Neural cell (in vitro differentiated cells): ENCODE measurements around the gene DCST1. TPM values are rescaled to one million over a fixed set of nuclear protein-coding genes. Genes with fewer than 3 reads are reported as not detected.

Experiments
- H2AFZ ChIP-seq: fragments of 200-600, 300-800 bp; sonication (generic), shearing (Covaris generic); 2 replicates; pipeline ENCODE4 v1.6.0; 2014; ENCODE audit warnings: low read depth, mild to moderate bottlenecking, antibody characterized with exemption, low read length, moderate library complexity
- H3F3A ChIP-seq: fragments of 200-600 bp; shearing (Covaris generic); 2 replicates; pipeline ENCODE4 v1.6.1; 2016; ENCODE audit warnings: mild to moderate bottlenecking, moderate library complexity, mixed read lengths, antibody characterized with exemption, low read length; ENCODE audit not compliant: insufficient read depth, poor library complexity, severe bottlenecking
- H3K27ac ChIP-seq: fragments of 200-600, 300-800 bp; sonication (generic), shearing (Covaris generic); 2 replicates; pipeline ENCODE4 v1.5.1; 2014; ENCODE audit warnings: mild to moderate bottlenecking, low read length, moderate library complexity
- H3K27me3 ChIP-seq: fragments of 300-800, 200-600 bp; sonication (generic), shearing (Covaris generic); 2 replicates; pipeline ENCODE4 v1.6.0; 2014; ENCODE audit warnings: mild to moderate bottlenecking, low read depth, low read length, moderate library complexity; ENCODE audit not compliant: insufficient read depth
- H3K36me3 ChIP-seq: fragments of 300-800, 200-600 bp; sonication (generic), shearing (Covaris generic); 2 replicates; pipeline ENCODE4 v1.5.1; 2014; ENCODE audit warnings: mild to moderate bottlenecking, antibody characterized with exemption, low read length, moderate library complexity; ENCODE audit not compliant: insufficient read depth
- H3K4me2 ChIP-seq: fragments of 300-800, 200-600 bp; sonication (generic), shearing (Covaris generic); 2 replicates; pipeline ENCODE4 v1.6.0; 2014; ENCODE audit warnings: mild to moderate bottlenecking, low read length
- H3K4me3 ChIP-seq: fragments of 300-800, 200-600 bp; sonication (generic), shearing (Covaris generic); 2 replicates; pipeline ENCODE4 v1.5.1; 2014; ENCODE audit warnings: mild to moderate bottlenecking, low read length, moderate library complexity
- H3K79me2 ChIP-seq: fragments of 200-600 bp; shearing (Covaris generic); replicated peaks from 2 replicates; pipeline ENCODE4 v1.6.0; 2014; ENCODE audit warnings: mild to moderate bottlenecking, low read length, moderate library complexity; ENCODE audit not compliant: insufficient read depth
- H3K9ac ChIP-seq: fragments of 300-800, 200-600 bp; sonication (generic), shearing (Covaris generic); 2 replicates; pipeline ENCODE4 v1.6.1; 2016; ENCODE audit warnings: mild to moderate bottlenecking, low read length, mixed read lengths
- H3K9me2 ChIP-seq: fragments of 200-600 bp; shearing (Covaris generic); 2 replicates; pipeline ENCODE4 v1.6.1; 2016; ENCODE audit warnings: mild to moderate bottlenecking, low read length, mixed read lengths; ENCODE audit not compliant: insufficient read depth
- H3K9me3 ChIP-seq: fragments of 200-600, 300-800 bp; sonication (generic), shearing (Covaris generic); 2 replicates; pipeline ENCODE4 v1.6.1; 2016; ENCODE audit warnings: mild to moderate bottlenecking, mixed run types, low read length, moderate library complexity, mixed read lengths
- H4K20me1 ChIP-seq: fragments of 200-600 bp; shearing (Covaris generic); 2 replicates; pipeline ENCODE4 v1.6.1; 2016; ENCODE audit warnings: mild to moderate bottlenecking, mixed run types; ENCODE audit not compliant: insufficient read depth
- EP300 ChIP-seq: fragments of 450-650 bp; conservative IDR thresholded peaks from 2 replicates; pipeline ENCODE4 v1.6.1; 2014; ENCODE audit warnings: antibody characterized with exemption, mild to moderate bottlenecking, moderate library complexity; ENCODE audit not compliant: poor library complexity, severe bottlenecking
- EZH2 ChIP-seq: fragments of 200-600, 300-800 bp; shearing (Covaris generic), sonication (generic); IDR thresholded peaks from 2 replicates; pipeline ENCODE4 v1.6.1; 2014; ENCODE audit warnings: antibody characterized with exemption, low read length, borderline replicate concordance, mild to moderate bottlenecking; ENCODE audit not compliant: insufficient read depth, poor library complexity, severe bottlenecking
- MXI1 ChIP-seq: fragments of 450-650 bp; conservative IDR thresholded peaks from 2 replicates; pipeline ENCODE4 v1.6.1; 2014; ENCODE audit warnings: antibody characterized with exemption, mild to moderate bottlenecking; ENCODE audit not compliant: poor library complexity, severe bottlenecking
- POLR2AphosphoS5 ChIP-seq: IDR thresholded peaks from 2 replicates; pipeline ENCODE4 v1.6.1; 2012
- RAD21 ChIP-seq: fragments of 450-650 bp; conservative IDR thresholded peaks from 2 replicates; pipeline ENCODE4 v1.6.1; 2014; ENCODE audit warnings: antibody characterized with exemption, mild to moderate bottlenecking, moderate library complexity
- TAF1 ChIP-seq: IDR thresholded peaks from 2 replicates; pipeline ENCODE4 v1.6.1; 2012; ENCODE audit warnings: low read depth
- polyA plus RNA-seq: library from polyadenylated mRNA; depleted of rRNA; stranded (reverse); fragments of >200 nt; gene quantifications from 2 replicates; pipeline ENCODE4 v1.2.3, GENCODE V29; 2014
- TF ChIP-seq, protein P1 (sequence below): IDR thresholded peaks from 2 replicates; pipeline ENCODE4 v1.6.1; 2012; ENCODE audit warnings: borderline replicate concordance

DCST1 gene
- polyA plus RNA-seq, 1 donor from 2014 or later, result not detected

- no peaks in the 10 kb centered on the region for H3K9me3 ChIP-seq
- peaks cover 9% of the 10 kb centered on the region for H3K27me3 ChIP-seq
- H3K27ac ChIP-seq, result no peak overlapping the region
- H3K79me2 ChIP-seq, result no peaks in the 10 kb centered on the region
- H3K9me2 ChIP-seq, result no peaks in the 10 kb centered on the region
- H3K36me3 ChIP-seq, result no peaks in the 10 kb centered on the region
- no peak overlapping the region for H2AFZ ChIP-seq
- no peaks in the 10 kb centered on the region for H4K20me1 ChIP-seq
- no peak overlapping the region for H3K4me3 ChIP-seq
- no peak overlapping the region for H3K9ac ChIP-seq
- H3K4me2 ChIP-seq, result no peak overlapping the region
- H3F3A ChIP-seq, result no peaks in the 10 kb centered on the region
- TF ChIP-seq, protein P1, sequence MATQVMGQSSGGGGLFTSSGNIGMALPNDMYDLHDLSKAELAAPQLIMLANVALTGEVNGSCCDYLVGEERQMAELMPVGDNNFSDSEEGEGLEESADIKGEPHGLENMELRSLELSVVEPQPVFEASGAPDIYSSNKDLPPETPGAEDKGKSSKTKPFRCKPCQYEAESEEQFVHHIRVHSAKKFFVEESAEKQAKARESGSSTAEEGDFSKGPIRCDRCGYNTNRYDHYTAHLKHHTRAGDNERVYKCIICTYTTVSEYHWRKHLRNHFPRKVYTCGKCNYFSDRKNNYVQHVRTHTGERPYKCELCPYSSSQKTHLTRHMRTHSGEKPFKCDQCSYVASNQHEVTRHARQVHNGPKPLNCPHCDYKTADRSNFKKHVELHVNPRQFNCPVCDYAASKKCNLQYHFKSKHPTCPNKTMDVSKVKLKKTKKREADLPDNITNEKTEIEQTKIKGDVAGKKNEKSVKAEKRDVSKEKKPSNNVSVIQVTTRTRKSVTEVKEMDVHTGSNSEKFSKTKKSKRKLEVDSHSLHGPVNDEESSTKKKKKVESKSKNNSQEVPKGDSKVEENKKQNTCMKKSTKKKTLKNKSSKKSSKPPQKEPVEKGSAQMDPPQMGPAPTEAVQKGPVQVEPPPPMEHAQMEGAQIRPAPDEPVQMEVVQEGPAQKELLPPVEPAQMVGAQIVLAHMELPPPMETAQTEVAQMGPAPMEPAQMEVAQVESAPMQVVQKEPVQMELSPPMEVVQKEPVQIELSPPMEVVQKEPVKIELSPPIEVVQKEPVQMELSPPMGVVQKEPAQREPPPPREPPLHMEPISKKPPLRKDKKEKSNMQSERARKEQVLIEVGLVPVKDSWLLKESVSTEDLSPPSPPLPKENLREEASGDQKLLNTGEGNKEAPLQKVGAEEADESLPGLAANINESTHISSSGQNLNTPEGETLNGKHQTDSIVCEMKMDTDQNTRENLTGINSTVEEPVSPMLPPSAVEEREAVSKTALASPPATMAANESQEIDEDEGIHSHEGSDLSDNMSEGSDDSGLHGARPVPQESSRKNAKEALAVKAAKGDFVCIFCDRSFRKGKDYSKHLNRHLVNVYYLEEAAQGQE, result no peak
- TF ChIP-seq TAF1 (no peak), EP300 (no peak), EZH2 (no peak), POLR2AphosphoS5 (no peak), MXI1 (no peak)
Measured at GRCh38 chr1:155007251-155007828, 26.3 kb upstream of the DCST1 start.

GRCh38 chr1:155008015-155008941, 25.3 kb upstream of the DCST1 start:
- no peaks in the 10 kb centered on the region for H3K9me2 ChIP-seq
- H3K27ac ChIP-seq, result no peak overlapping the region
- no peak overlapping the region for H3K4me3 ChIP-seq
- H3K9ac ChIP-seq, result no peak overlapping the region
- no peaks in the 10 kb centered on the region for H3F3A ChIP-seq
- no peaks in the 10 kb centered on the region for H4K20me1 ChIP-seq
- H3K27me3 ChIP-seq, result peaks cover 2% of the 10 kb centered on the region
- H3K79me2 ChIP-seq, result no peaks in the 10 kb centered on the region
- no peak for TF ChIP-seq EP300
- TF ChIP-seq RAD21, result no peak
- TF ChIP-seq, protein P1, result no peak
- TF ChIP-seq EZH2, result no peak
- H3K4me2 ChIP-seq, result no peak overlapping the region
- no peaks in the 10 kb centered on the region for H3K9me3 ChIP-seq
- H3K36me3 ChIP-seq, result no peaks in the 10 kb centered on the region
- H2AFZ ChIP-seq, result no peak overlapping the region
